Measurements from ENCODE around the gene ASCL2. TPM values are rescaled to one million over a fixed set of nuclear protein-coding genes. Genes with fewer than 3 reads are reported as not detected.

ASCL2 gene
- total and polyA plus RNA-seq, 2 of the 4 experiments (the other 2 are of a cell fraction) = not detected

- Histone ChIP-seq H2AFZ (replicated peaks; ENCODE audit: low read length, poor library complexity) (no peak overlapping the region), H3K27me3 (ENCODE audit: control insufficient read depth, insufficient read depth, low read length) (peaks cover 85% of the 10 kb centered on the region), H3K4me3 (ENCODE audit: insufficient read depth, low read depth, low read length) (no peak overlapping the region), H3K9ac (ENCODE audit: low read depth, low read length) (no peak overlapping the region), H3K9me3 (ENCODE audit: control insufficient read depth, insufficient read depth, low read length) (no peaks in the 10 kb centered on the region), H3K4ac (ENCODE audit: low read depth, low read length) (no peak overlapping the region), H3K79me1 (ENCODE audit: low read depth in 1 of 2, low read length in 2 of 2) (no peaks in the 10 kb centered on the region), H3K23ac (ENCODE audit: low read depth, low read length) (no peak overlapping the region), H2BK120ac (ENCODE audit: low read depth, low read length) (no peak overlapping the region), H3K4me1 (ENCODE audit: control insufficient read depth, insufficient read depth, low read length) (no peaks in the 10 kb centered on the region), H3K14ac (replicated peaks; ENCODE audit: low read depth, low read length) (no peak overlapping the region), H3K36me3 (ENCODE audit: control insufficient read depth, insufficient read depth, low read length) (no peaks in the 10 kb centered on the region), H2BK5ac (ENCODE audit: low read depth, low read length, poor library complexity, severe bottlenecking) (no peak overlapping the region), H2BK15ac (ENCODE audit: low read depth, low read length) (no peak overlapping the region), H3K27ac (ENCODE audit: insufficient read depth, low read length) (no peak overlapping the region), H2BK20ac (ENCODE audit: low read depth, low read length) (no peak overlapping the region), H3K56ac (ENCODE audit: extremely low read depth, insufficient read depth, low read length) (no peak overlapping the region), H4K5ac (ENCODE audit: low read depth, low read length) (no peak overlapping the region), H3K9me1 (ENCODE audit: insufficient read depth, low read length) (no peaks in the 10 kb centered on the region), H2AK9ac (replicated peaks; ENCODE audit: low read depth, low read length, poor library complexity) (no peak overlapping the region), H4K91ac (ENCODE audit: insufficient read depth, low read depth, low read length) (no peak overlapping the region), H3K18ac (ENCODE audit: low read depth, low read length) (no peak overlapping the region), H4K8ac (ENCODE audit: low read depth in 2 of 2, low read length in 2 of 2) (no peak overlapping the region), H3K4me2 (ENCODE audit: low read depth, low read length) (no peak overlapping the region), H4K20me1 (ENCODE audit: insufficient read depth, low read length) (no peaks in the 10 kb centered on the region), H2AK5ac (ENCODE audit: low read depth, low read length) (no peak overlapping the region)
- CTCF ChIA-PET = interaction anchor here (0.6 kb wide), 1 partner anchor 80 kb away, joined by 3 read pairs; no protein-coding TSS in a partner anchor
- DNase-seq (no peak), ATAC-seq (ENCODE audit: low read depth) (no peak)
- dilution Hi-C loops (cut with HindIII; ENCODE audit: low sequenced_read_pairs, unreplicated experiment) (no loop called here), intact Hi-C loops (cut with micrococcal nuclease) (no loop called here), in situ Hi-C loops (cut with MboI; ENCODE audit: low sequenced_read_pairs) (no loop called here)
- WGBS, 2 experiments (ENCODE audit: extremely low coverage in 2 of 2, insufficient read length in 1 of 2) = 31% methylated on average over 13 of the region's 45 CpGs; no CpG with 5 or more reads in 1 of the 2 experiments
- no TSS peak for BruUV-seq (replicated peaks)
- POLR2A ChIA-PET (ENCODE audit: unreplicated experiment) = no interaction called here
- TF ChIP-seq USF2 (IDR thresholded peaks at IDR 0.05; ENCODE audit: low read depth, low read length) (no peak), NFE2L2 (IDR thresholded peaks at IDR 0.05; ENCODE audit: low read depth, low read length) (no peak), POLR2A (IDR thresholded peaks at IDR 0.05; ENCODE audit: low read depth, low read length) (no peak), SMC3 (IDR thresholded peaks at IDR 0.05; ENCODE audit: low read depth, low read length) (no peak), CEBPB (IDR thresholded peaks at IDR 0.05; ENCODE audit: low read depth, low read length) (no peak), BHLHE40 (IDR thresholded peaks at IDR 0.05; ENCODE audit: low read depth, low read length) (no peak), CHD1 (IDR thresholded peaks at IDR 0.05; ENCODE audit: low read depth, low read length) (no peak), RCOR1 (IDR thresholded peaks at IDR 0.05; ENCODE audit: insufficient replicate concordance, low read length) (no peak), FOS (IDR thresholded peaks at IDR 0.05; ENCODE audit: low read depth, low read length) (no peak), MXI1 (IDR thresholded peaks at IDR 0.05; ENCODE audit: borderline replicate concordance, low read depth, low read length) (no peak), MAFK (IDR thresholded peaks at IDR 0.05; ENCODE audit: low read depth, low read length) (no peak), RAD21 (IDR thresholded peaks at IDR 0.05; ENCODE audit: low read length) (no peak), MAZ (IDR thresholded peaks at IDR 0.05; ENCODE audit: borderline replicate concordance, low read depth, low read length) (no peak)
- TF ChIP-seq, protein P1, sequence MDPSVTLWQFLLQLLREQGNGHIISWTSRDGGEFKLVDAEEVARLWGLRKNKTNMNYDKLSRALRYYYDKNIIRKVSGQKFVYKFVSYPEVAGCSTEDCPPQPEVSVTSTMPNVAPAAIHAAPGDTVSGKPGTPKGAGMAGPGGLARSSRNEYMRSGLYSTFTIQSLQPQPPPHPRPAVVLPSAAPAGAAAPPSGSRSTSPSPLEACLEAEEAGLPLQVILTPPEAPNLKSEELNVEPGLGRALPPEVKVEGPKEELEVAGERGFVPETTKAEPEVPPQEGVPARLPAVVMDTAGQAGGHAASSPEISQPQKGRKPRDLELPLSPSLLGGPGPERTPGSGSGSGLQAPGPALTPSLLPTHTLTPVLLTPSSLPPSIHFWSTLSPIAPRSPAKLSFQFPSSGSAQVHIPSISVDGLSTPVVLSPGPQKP (IDR thresholded peaks at IDR 0.05; ENCODE audit: borderline replicate concordance, low read depth, low read length) = no peak
- TF ChIP-seq, protein P2, sequence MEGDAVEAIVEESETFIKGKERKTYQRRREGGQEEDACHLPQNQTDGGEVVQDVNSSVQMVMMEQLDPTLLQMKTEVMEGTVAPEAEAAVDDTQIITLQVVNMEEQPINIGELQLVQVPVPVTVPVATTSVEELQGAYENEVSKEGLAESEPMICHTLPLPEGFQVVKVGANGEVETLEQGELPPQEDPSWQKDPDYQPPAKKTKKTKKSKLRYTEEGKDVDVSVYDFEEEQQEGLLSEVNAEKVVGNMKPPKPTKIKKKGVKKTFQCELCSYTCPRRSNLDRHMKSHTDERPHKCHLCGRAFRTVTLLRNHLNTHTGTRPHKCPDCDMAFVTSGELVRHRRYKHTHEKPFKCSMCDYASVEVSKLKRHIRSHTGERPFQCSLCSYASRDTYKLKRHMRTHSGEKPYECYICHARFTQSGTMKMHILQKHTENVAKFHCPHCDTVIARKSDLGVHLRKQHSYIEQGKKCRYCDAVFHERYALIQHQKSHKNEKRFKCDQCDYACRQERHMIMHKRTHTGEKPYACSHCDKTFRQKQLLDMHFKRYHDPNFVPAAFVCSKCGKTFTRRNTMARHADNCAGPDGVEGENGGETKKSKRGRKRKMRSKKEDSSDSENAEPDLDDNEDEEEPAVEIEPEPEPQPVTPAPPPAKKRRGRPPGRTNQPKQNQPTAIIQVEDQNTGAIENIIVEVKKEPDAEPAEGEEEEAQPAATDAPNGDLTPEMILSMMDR (conservative IDR thresholded peaks at IDR 0.05; ENCODE audit: low read depth, low read length) = no peak
Observed at GRCh38 chr11:2271327-2272227, 1.2 kb upstream of the ASCL2 start.

Measured in IMR-90 (cell line).